IPS-15b (cell line): ENCODE results near the gene NALCN.
"Not testable (repeated sequence)": the region's sequence is repeated elsewhere in the genome, so short reads cannot be mapped to it uniquely, and the experiment has no call there.

Experiments used
- H3K27me3 ChIP-seq: one replicate; pipeline ENCODE4 v1.6.1; 2013; ENCODE audit warnings: low read length; ENCODE audit not compliant: control insufficient read depth, insufficient read depth
- H3K36me3 ChIP-seq: one replicate; pipeline ENCODE4 v1.6.1; 2013; ENCODE audit warnings: low read length; ENCODE audit not compliant: control insufficient read depth, insufficient read depth
- H3K4me1 ChIP-seq: one replicate; pipeline ENCODE4 v1.6.1; 2013; ENCODE audit warnings: mild to moderate bottlenecking, low read length; ENCODE audit not compliant: control insufficient read depth, insufficient read depth
- H3K4me3 ChIP-seq: one replicate; pipeline ENCODE4 v1.5.1; 2013; ENCODE audit warnings: low read depth, low read length
- H3K9ac ChIP-seq: one replicate; pipeline ENCODE4 v1.6.1; 2013; ENCODE audit warnings: low read depth, mild to moderate bottlenecking, low read length
- H3K9me3 ChIP-seq: one replicate; pipeline ENCODE4 v1.6.1; 2013; ENCODE audit warnings: mild to moderate bottlenecking, low read length; ENCODE audit not compliant: control insufficient read depth, insufficient read depth

NALCN gene

DNA sequence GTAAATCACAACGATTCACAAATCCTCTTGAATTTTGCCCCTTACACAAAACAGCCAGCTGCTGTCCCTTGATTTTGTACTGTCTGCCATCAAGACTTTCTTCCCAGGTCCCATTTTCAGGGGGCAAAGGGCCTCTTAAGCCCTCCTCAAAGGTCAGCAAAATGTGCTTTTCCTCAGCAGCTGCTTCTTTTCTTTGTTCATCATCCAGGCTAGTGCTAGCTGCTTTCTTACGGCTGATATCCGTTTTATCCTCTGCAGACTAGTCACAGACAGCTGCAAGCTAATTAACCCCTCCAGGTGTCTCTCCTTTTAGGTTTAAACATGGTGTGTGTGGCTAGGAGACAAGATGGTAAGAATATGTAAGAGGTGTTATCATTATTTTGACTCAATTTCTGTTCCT is 90.9 kb downstream of the NALCN start:
- no peaks in the 10 kb centered on the region for H3K27me3 ChIP-seq

DNA sequence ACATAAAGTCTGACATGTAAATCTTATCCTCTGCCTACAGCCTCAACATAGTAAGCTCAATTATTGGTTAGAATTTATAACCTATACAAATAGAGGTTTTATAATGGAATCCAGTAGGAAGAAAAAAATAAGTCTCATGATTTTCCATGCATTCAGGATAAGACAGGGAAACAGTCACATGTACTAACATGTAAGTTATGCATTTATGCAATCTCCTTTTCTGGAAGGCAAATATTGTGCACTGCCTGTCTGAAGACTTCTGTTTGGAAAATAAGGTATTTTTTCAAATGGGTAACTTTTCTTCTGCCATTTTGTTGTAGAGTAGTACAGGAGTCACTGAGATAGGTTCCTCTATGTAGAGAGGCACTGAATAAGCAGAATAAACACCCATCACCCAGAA is 92.7 kb downstream of the NALCN start:
- H3K9me3 ChIP-seq = no peaks in the 10 kb centered on the region
- H3K27me3 ChIP-seq = no peaks in the 10 kb centered on the region
- H3K4me1 ChIP-seq = no peaks in the 10 kb centered on the region
- H3K4me3 ChIP-seq = no peak overlapping the region
- no peaks in the 10 kb centered on the region for H3K36me3 ChIP-seq
- H3K9ac ChIP-seq = no peak overlapping the region

More for the DNA sequence above, 90.9 kb downstream of the NALCN start:
- H3K9ac ChIP-seq = no peak overlapping the region
- H3K36me3 ChIP-seq = no peaks in the 10 kb centered on the region
- H3K9me3 ChIP-seq = no peaks in the 10 kb centered on the region
- no peak overlapping the region for H3K4me3 ChIP-seq
- no peaks in the 10 kb centered on the region for H3K4me1 ChIP-seq

DNA sequence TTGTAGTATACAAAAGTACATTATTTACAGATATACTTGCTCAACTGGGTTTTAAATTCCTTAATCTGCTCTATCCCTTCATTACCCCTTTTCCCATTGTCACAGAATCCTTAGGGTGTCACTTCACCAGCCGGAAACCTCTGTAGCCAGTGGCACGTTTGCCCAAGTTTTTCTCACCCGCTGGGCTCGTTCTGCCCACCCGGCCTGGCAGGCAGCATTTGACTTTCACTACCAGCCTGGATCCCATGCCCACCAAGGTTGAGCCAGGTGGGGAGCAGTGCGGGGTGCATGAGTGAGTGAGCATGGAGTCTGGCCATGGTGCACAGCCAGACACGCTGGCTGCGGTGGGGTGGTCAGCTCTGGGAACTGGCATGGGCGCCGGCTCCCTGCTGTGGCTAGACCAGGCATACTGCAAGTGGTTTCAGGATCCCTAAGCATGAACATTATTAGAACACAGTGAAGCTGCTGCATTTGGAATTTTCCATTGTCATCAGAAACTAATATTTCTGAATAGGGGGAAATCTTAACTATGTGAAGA is 98.3 kb downstream of the NALCN start:
- H3K9ac ChIP-seq = no peak overlapping the region
- H3K9me3 ChIP-seq = no peaks in the 10 kb centered on the region
- no peaks in the 10 kb centered on the region for H3K36me3 ChIP-seq
- H3K4me1 ChIP-seq = no peaks in the 10 kb centered on the region
- H3K4me3 ChIP-seq = no peak overlapping the region
- no peaks in the 10 kb centered on the region for H3K27me3 ChIP-seq

DNA sequence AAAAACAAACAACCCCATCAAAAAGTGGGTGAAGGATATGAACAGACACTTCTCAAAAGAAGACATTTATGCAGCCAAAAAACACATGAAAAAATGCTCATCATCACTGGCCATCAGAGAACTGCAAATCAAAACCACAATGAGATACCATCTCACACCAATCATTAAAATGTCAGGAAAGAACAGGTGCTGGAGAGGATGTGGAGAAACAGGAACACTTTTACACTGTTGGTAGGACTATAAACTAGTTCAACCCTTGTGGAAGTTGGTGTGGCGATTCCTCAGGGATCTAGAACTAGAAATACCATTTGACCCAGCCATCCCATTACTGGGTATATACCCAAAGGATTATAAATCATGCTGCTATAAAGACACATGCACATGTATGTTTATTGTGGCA is 102.8 kb downstream of the NALCN start:
- H3K9me3 ChIP-seq, H3K4me3 ChIP-seq, H3K27me3 ChIP-seq, H3K4me1 ChIP-seq, H3K9ac ChIP-seq, H3K36me3 ChIP-seq: not testable (repeated sequence)

DNA sequence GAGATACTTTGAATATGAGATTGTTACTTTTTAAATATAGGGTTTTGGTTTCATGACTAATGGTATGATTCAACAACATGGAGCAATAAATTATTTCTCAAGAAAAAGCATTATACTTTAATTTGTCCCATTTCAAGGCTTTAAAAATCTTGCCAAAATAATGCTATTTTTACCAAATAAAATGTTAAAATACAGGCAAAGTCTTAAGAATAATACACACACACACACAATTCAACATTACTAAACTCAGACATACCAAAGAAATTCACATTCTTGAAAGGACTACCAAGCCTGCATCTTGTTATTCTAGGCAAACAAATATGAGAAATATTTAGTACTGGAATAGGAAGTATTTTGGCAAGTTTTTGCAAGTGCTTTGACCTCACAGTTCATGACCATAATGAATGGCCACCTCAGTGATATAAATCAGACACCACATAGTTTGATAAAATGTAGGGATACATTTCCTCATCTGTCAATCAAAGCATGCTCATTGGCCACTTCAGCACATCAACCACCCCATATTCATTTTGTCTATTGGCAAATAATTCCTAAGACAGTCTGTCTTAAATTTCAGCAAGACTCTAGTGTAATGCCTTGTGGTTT is 107.2 kb downstream of the NALCN start:
- H3K9me3 ChIP-seq = no peaks in the 10 kb centered on the region
- no peaks in the 10 kb centered on the region for H3K27me3 ChIP-seq
- H3K4me1 ChIP-seq = no peaks in the 10 kb centered on the region
- H3K9ac ChIP-seq = no peak overlapping the region
- H3K36me3 ChIP-seq = no peaks in the 10 kb centered on the region
- no peak overlapping the region for H3K4me3 ChIP-seq

DNA sequence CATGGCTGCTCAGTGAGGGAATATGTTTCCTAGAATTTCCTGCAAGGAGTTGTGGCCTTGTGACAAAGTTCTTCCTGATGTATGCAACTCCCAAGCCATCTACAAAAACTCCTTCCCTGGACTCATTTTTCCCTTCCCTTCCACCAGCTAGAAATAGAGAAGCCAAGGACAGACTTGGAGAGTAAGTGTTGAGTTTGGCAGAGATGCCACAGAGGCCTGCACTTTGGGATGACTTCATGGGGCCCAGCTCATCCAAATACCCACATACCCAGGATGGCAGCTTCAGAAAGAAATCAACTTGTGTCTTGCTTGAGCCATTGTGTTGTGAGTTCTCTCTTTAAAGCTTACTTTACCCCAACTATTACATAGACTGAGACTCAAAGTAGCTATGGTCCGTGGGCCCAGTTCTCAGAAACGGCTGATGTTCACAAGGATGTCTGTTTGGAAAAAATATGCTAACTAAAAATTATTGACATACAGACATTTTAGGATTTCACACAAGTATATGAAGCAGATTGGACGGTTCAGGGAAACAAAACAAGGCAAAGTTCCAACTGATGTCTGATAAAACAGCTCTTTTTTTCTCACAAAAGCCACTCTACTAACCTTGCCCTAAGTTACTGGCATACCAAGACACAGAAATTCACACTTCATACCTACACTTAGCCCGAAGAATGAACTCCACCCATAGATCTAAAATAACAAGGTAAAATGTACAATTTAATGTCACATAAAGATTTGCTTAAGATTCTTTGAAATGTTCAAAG is 107.9 kb downstream of the NALCN start:
- H3K9ac ChIP-seq = no peak overlapping the region
- no peaks in the 10 kb centered on the region for H3K9me3 ChIP-seq
- no peaks in the 10 kb centered on the region for H3K27me3 ChIP-seq
- H3K36me3 ChIP-seq = no peaks in the 10 kb centered on the region
- H3K4me3 ChIP-seq = no peak overlapping the region
- no peaks in the 10 kb centered on the region for H3K4me1 ChIP-seq

DNA sequence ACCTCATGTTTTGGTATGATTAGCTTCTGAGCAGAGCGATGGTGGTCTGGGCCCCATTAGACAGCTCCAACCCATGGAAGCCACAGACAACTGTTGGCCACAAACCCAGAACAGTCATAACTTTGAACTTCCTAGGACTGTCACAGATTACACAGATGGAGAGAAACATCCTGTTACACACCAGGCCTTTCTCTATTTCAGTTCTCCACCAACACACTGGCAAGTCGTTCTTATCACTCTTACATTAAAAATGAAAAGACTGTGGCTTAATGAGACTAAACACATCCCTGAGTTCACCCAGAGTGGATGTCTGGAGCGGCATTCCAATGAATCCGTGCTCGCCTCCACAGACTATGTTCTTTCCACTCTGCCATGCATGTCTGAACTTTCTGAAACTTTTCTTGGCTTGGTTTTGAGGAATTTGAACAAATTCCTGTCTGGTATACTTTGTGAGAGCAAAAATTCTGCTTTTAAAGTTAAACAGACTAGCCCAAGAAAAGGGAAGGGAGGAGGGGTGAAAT is 109.1 kb downstream of the NALCN start:
- Histone ChIP-seq H3K9ac (no peak overlapping the region), H3K9me3 (no peaks in the 10 kb centered on the region), H3K4me1 (no peaks in the 10 kb centered on the region), H3K4me3 (no peak overlapping the region), H3K36me3 (no peaks in the 10 kb centered on the region), H3K27me3 (no peaks in the 10 kb centered on the region)

DNA sequence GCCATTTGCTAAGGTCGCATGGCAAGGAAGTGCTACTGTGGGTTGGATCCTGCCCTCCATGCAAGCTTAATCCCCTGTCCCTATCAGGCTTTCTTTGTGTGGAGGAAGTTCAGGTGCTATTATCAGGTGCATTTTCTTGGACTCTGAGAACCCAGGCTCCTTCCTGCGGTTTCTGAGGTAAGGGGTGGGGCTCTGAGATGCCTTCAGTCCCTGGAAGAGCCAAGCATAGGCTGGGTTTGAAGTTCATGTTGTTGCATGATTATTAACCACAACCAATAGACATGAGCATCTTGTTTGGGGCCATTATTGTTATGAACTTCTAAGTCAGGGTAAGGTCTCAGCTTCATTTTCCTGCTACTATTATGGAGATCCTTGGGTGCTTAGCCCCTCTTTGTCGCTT is 109.5 kb downstream of the NALCN start:
- Histone ChIP-seq H3K27me3 (no peaks in the 10 kb centered on the region), H3K4me3 (no peak overlapping the region), H3K9me3 (no peaks in the 10 kb centered on the region), H3K4me1 (no peaks in the 10 kb centered on the region), H3K9ac (no peak overlapping the region), H3K36me3 (no peaks in the 10 kb centered on the region)

DNA sequence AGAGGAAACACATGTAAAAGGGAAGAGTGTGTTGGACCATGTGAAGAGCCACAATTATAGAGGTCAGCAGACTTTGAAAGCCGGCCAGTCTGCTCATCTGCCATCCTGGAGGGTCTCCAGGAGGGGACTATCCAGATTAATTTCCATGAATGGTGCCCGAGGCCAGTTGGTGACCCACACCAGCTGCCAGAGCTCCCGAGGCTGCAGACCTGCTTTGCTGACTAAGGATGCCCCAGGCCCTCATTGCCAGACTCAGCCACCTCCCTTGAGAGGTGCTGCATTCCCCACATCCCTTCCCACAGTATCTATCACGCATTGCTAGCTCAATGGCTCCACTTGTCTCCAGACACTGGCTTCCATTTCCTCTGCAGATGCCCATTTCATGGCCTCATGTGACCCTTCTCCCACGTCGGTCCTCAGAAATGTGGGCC is 110.3 kb downstream of the NALCN start:
- no peak overlapping the region for H3K9ac ChIP-seq
- no peaks in the 10 kb centered on the region for H3K27me3 ChIP-seq

DNA sequence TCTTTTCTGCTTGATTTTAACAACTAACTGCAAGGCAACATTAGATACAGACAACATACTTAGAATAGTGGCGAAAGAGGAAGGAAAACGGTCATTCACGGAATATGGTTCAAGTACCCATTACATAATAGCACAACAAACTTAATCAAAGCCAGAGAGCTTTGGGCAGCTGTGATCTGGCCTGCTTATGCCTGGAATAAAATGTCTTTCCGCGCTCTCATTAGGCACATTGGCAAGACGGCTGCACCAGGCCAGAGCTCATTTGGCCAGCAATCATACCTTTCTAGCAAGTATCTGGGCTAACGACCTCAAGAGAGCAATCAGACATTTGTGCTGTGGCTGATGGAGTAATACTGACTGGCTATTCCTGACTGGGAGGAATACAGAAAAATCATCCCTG is 112.8 kb downstream of the NALCN start:
- Histone ChIP-seq H3K27me3 (no peaks in the 10 kb centered on the region), H3K9me3 (no peaks in the 10 kb centered on the region), H3K4me1 (no peaks in the 10 kb centered on the region), H3K9ac (no peak overlapping the region), H3K36me3 (no peaks in the 10 kb centered on the region), H3K4me3 (no peak overlapping the region)

More for the DNA sequence above, 110.3 kb downstream of the NALCN start:
- Histone ChIP-seq H3K36me3 (no peaks in the 10 kb centered on the region), H3K9me3 (no peaks in the 10 kb centered on the region), H3K4me3 (no peak overlapping the region), H3K4me1 (no peaks in the 10 kb centered on the region)

DNA sequence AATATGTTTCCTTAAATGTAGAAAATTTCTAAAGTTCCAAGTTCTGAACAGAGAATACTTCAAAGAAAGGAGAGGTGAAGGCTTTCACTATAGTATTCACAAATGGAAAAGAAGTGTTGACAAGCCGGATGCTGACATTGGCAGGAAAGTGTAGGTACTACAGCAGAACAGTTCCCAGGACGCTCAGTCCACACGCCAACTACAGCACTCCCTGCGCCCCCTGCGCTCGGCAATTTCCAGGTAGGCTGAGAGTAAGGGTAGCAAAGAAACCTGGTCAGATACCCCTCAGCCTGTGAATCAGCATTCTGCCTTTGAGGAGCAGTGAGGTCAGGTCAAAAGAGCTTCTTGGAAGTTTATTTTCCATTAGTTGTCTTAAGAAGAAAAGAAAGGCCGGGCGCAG is 115.3 kb downstream of the NALCN start:
- no peaks in the 10 kb centered on the region for H3K27me3 ChIP-seq
- no peaks in the 10 kb centered on the region for H3K36me3 ChIP-seq
- H3K4me1 ChIP-seq = no peaks in the 10 kb centered on the region
- no peaks in the 10 kb centered on the region for H3K9me3 ChIP-seq
- no peak overlapping the region for H3K4me3 ChIP-seq
- H3K9ac ChIP-seq = no peak overlapping the region

DNA sequence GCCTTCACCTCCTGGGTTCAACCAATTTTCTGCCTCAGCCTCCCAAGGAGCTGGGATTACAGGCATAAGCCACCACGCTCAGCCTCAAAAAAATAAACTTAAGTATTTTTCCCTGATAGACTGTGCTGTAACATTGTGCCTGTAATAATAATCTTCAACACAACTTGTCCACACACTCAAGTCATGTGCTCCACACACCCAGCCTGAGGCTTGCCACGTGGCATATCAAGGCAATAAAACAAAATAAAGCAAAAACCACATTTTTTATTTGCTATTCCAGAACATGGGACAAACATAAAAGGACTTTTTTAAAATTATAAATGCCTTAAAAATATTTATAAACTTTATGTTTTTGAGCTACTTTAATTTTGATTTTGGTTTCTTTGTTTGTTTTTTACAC is 115.8 kb downstream of the NALCN start:
- H3K4me1 ChIP-seq = no peaks in the 10 kb centered on the region
- no peak overlapping the region for H3K9ac ChIP-seq
- no peaks in the 10 kb centered on the region for H3K9me3 ChIP-seq
- no peaks in the 10 kb centered on the region for H3K27me3 ChIP-seq
- H3K36me3 ChIP-seq = no peaks in the 10 kb centered on the region
- H3K4me3 ChIP-seq = no peak overlapping the region
